ENCODE data around the gene METAP1D.

- TF ChIP-seq POLR2A (IDR thresholded peaks at IDR 0.05; ENCODE audit: low read length) (no peak), GATA1 (IDR thresholded peaks at IDR 0.05; ENCODE audit: low read depth, low read length) (no peak)
Observed at GRCh38 chr2:171991027-171991426, 8.7 kb upstream of the METAP1D start.
